NCI-H2171 (cell line): ENCODE data around the gene CD300LD.
A peak's percentile ranks its signal among the peaks of the same experiment; 100 is the strongest.
"Not testable (repeated sequence)": the region's sequence is repeated elsewhere in the genome, so short reads cannot be mapped to it uniquely, and the experiment has no call there.

Source experiments
- DNase-seq: peaks from one replicate; lab custom pipeline; 2025; lab: John Stamatoyannopoulos, UW

The CD300LD gene

GRCh38 chr17:74571621-74572270 is 20.3 kb downstream of the CD300LD start:
- DNase-seq: no peak

DNA sequence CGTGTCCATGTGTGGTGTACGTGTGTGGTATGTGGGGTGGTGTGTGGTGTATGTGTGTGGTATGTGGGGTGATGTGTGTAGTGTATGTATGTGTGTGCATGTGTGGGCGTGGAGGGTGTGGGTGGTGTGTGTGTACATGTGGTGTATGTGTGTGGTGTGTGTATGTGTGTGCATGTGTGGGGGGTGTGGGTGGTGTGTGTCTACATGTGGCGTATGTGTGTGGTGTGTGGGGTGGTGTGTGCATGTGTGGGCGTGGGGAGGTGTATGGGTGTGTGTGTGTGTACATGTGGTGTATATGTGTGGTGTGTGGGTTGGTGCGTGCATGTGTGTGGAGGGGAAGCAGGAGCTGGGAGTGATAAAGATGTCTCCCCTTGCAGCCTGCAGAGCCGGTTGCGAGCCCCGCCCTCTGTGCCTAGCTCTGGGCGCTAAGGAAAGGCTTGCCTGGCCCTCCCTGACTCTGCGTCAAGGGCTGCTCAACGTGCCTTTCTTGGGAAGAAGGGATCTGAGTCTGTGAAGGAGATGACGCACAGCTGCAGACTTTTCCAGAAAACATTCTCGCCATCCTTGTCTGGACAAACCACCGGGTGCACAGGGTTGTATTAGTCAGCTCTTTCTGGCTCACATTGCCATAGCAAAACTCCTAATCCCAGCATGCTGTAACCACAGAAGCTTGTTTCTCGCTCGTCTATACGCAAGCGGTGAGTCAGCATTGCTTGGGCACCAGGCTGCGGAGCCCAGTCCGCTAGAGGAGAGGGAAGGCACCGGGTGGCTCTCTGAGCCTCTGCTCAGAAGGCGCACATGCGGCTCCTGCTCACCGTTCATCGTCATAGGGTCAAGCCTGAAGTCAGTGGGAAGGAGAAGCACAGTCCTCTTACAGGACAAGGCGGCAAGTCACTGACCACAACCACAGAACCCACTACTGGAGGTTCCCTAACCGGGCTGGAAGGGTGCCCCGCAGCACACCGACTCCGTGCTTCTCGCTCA is 22.8 kb downstream of the CD300LD start:
- no peak for DNase-seq

GRCh38 chr17:74568106-74568873 is 23.8 kb downstream of the CD300LD start:
- DNase-seq: no peak

DNA sequence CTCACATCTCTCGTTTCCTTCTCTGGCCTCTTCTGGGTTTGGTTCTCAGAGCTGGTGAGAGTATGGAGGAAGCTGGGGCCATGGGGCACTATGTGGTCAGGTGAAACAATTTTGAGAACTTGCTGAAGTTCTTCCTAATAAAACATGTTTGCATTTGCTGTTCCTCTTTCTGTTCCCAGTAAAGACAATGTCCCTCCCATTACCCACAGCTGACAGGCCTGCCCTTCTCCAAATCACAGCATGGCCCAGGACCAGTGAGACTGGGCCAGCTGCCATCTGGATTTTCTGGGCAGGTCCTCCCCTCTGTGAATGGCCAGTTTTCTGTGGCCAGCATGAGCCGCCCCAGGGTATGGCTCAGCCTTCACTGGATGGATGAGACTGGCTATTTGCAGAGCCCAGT is 24.7 kb downstream of the CD300LD start, which contains the start of gene CD300H:
Gene CD300H (minus strand): TSS at position 113 of the 400 bp plus-strand sequence.
- no peak for DNase-seq

DNA sequence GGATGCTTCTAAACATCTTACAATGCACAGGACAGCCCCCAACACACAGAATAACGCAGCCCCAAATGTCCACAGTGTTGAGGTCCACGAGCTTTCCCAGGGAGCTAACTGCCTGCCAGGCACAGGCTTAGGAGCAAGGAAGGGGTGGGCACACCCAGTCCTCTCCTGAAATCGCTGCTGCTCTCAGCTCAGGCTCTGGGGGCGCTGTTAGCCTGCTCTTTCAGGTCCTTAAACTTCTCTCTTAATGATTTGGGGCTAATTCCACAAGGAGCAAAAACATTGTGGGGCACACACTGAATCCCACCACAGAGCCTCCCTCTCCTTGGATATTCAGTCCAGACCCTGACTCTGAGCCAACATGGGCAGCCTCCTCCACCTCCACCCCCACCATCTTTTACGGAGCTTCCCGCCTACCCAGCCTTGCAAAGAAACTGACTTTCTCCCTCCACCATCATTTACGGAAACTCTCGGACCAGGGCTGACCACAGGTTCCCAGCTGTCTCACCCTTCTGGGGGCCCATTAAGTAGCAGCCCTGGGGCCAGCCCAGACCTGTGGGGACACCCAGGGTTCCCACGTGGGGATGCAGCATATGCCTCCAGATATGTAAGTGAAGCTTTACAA is 25.8 kb downstream of the CD300LD start:
- DNase-seq: peak; percentile 7

- no peak for DNase-seq
Measured at GRCh38 chr17:74565126-74565525, 27.0 kb downstream of the CD300LD start.

GRCh38 chr17:74563358-74563757 is 28.7 kb downstream of the CD300LD start:
- DNase-seq: no peak

DNA sequence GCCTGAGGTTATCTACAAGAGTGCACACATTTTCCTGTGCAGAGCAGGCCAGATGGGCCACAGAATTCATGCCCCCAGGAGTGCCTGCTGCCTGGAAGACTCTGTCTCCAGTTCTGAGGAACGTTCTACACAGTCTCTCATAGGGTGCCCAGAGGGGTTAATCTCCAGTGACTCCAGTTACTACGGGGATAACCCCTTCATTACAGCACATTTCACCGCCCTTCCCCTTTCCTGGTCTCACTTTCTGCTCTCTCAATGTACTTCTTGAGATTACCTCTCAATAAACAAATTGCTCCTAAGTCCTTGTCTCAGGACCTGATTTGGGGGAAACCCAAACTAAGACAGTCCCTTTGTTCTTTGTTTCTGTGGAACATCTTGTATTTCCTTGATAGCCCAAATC is 30.5 kb downstream of the CD300LD start:
- DNase-seq: no peak

GRCh38 chr17:74558882-74559519 is 33.1 kb downstream of the CD300LD start:
- no peak for DNase-seq

DNA sequence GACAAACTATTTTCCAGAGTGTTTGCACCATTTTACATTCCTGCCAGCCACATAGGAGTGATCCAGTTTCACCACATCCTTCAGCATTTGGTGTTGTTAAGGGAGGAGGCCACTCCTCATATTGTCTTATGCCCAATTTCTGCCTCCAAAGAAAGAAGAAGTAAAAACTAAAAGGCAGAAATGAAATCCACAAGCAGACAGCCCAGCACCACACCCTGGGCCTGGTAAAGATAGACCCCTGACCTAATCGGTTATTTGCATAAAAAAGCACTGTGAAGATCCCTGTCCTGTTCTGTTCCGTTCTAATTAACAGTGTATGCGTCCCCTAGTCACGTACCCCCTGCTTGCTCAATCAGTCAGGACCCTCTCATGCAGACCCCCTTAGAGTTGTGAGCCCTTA is 33.7 kb downstream of the CD300LD start:
- DNase-seq: not testable (repeated sequence)

- no peak for DNase-seq
Measured at GRCh38 chr17:74555427-74555940, 36.6 kb downstream of the CD300LD start.

DNA sequence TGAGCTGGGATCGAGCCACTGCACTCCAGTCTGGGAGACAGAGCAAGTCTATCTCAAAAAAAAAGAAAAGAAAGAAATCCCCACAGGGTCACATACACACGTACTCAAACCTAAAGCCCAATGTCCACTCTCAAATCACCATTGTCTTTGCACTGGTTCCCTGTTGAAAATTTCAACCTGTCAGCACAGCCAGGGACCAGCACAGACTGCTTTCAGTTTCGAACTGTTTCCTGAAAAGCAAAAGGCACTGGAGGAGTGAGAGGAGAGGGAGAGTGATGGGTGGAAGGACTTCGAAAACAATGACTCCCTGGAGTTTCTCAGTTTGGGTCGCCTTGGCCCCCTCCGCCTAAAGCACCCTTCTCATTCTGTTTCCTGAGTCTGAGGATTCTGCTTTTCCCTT is 37.2 kb downstream of the CD300LD start:
- no peak for DNase-seq

GRCh38 chr17:74552037-74552436 is 40.0 kb downstream of the CD300LD start:
- no peak for DNase-seq

DNA sequence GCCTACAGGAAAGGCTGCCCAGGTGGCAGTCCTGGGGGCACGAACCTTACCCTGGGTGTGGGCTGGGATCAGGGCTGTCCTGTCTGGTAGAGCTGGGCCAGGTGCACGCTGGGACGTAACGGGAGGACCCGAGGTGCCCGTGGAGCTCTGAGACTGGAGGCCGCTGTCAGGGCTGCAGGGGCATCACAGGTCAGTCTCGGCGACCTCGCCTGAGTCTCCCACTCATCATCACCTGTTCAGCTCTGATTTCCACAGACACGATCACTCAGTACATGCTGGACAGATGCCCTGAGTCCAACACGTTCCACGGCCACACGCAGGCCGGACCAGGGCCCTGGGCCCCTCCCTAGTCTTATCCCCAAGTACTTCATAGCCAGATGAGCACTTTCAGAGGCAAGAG is 41.5 kb downstream of the CD300LD start:
- DNase-seq: no peak

- no peak for DNase-seq
Measured at GRCh38 chr17:74549343-74549742, 42.7 kb downstream of the CD300LD start.

DNA sequence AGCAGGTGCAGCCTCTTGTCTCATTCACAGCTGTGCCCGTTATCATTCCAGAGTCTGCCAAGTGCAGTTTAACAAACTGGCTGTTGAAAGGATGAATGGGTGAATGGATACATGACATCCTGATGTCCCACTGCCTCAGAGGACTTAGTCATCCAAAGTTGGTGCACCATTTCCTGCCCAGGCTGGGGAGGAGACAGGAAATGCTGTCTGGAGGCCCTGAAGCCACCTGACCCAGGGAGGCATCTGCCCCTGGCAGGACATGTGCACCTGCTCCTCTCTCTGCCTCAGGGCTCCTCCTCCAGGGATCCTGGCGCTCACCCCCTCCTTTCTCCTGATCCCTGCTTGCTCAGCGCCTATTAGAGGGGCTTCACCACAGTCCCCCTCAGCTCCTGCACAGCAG is 44.3 kb downstream of the CD300LD start:
- no peak for DNase-seq

GRCh38 chr17:74547264-74547663 is 44.8 kb downstream of the CD300LD start:
- DNase-seq: no peak

DNA sequence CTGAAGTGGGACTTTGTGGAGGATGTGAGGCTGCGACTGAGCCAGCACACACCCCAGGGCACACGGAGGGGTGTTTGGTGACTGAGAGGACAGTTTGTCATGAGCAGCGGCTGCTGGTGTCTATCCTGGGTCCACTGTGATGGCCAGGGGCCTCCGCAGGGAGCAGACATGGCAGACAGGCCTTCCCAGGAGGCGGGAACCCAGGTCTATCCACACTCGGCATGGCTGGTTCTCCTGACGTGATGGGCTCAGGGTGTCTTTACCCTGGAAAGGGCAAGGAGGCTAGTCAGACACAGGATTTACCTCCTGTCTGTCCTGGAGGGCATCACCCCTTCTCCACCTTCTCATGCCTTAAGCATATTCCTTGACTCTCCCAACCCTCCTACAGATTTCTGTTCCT is 45.5 kb downstream of the CD300LD start:
- DNase-seq: no peak

DNA sequence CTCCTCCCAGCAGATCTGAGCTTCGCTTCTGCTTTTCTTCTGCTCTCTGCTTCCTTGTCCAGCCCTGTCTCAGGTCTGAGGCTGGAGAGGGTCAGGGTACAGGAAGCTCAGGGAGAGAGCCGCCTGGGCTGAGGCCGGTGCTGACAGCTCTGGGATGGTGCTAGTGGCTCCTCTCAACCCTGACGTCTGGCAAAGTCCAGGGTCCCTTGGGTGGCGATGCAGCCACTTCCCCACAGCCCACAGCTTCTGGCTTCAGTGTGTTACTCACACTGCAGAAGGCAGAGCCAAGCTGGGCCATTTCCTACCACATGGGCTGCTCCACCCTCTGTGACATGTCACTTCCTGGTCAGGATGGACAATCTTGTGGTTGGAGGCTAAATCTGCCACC is 46.2 kb downstream of the CD300LD start, which contains the start of gene CD300C:
Gene CD300C (minus strand): TSS at position 273 of the 388 bp plus-strand sequence. CDS start 333 bp downstream, outside the sequence.
- no peak for DNase-seq

GRCh38 chr17:74544991-74545842 is 46.9 kb downstream of the CD300LD start:
- no peak for DNase-seq
